ES-I3 (cell line): Measurements from ENCODE around the gene SH2D5.

Experiments used
- H3K36me3 ChIP-seq: 2 replicates; pipeline ENCODE4 v1.6.1; 2013; ENCODE audit warnings: mild to moderate bottlenecking, low read length, control low read depth, moderate library complexity; ENCODE audit not compliant: insufficient read depth
- H3K4me1 ChIP-seq: 2 replicates; pipeline ENCODE4 v1.6.1; 2013; ENCODE audit warnings: mild to moderate bottlenecking, control low read depth, low read length; ENCODE audit not compliant: insufficient read depth
- H3K9ac ChIP-seq: 2 replicates; pipeline ENCODE4 v1.6.1; 2013; ENCODE audit warnings: low read depth, mild to moderate bottlenecking, low read length, moderate library complexity
- H3K9me3 ChIP-seq: 2 replicates; pipeline ENCODE4 v1.6.1; 2013; ENCODE audit warnings: mild to moderate bottlenecking, low read length, moderate library complexity; ENCODE audit not compliant: control insufficient read depth, insufficient read depth

Gene SH2D5

DNA sequence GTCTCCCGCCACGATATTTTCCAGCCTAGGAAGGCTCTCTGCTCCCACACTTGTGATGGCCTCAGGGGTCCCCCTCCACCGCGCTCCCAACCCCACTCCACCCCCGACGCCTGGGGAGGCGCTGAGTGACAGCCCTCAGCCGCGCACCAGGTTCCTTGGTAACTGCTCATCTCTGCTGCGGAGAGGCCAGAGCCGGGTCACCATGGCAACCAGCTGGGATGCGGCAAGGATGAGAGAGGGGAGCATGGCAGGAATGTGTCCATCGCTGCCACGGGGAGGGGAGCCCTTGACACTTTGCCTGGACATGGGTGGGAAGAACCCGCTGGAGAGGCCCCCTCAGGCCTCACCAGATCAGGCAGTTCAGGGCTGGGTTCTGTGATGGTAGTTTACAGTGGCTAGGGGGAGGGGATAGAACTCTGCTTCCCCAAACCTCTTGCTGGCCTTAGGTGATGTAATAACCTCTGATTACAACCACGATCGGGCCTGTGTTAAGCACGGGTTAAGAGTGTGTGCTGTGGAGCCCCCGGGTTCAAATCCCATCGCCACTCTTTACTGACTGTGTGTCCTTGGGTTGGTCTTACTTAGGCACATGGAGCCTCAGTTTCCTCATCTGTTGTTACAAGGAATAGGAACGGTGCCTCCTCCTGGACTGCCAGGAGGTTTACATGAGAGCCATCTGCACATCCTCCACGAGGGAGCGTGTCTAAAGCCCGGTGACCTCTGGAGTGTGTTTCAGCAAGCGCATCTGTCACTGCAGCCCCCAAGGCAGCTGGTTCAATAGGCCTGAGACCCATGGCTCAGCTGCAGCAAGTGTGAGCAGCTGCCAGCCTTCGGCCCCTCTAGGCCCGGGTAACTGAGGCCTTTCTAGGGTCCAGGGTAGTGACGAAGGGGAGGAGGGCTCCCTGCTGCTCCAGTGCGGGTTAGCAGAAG lies 21.0 kb downstream of the SH2D5 start:
- Histone ChIP-seq H3K9ac (no peak overlapping the region), H3K36me3 (no peaks in the 10 kb centered on the region), H3K4me1 (0 out of 2 replicates have a peak, but pooled peaks cover 2% of the 10 kb centered on the region), H3K9me3 (no peaks in the 10 kb centered on the region)

DNA sequence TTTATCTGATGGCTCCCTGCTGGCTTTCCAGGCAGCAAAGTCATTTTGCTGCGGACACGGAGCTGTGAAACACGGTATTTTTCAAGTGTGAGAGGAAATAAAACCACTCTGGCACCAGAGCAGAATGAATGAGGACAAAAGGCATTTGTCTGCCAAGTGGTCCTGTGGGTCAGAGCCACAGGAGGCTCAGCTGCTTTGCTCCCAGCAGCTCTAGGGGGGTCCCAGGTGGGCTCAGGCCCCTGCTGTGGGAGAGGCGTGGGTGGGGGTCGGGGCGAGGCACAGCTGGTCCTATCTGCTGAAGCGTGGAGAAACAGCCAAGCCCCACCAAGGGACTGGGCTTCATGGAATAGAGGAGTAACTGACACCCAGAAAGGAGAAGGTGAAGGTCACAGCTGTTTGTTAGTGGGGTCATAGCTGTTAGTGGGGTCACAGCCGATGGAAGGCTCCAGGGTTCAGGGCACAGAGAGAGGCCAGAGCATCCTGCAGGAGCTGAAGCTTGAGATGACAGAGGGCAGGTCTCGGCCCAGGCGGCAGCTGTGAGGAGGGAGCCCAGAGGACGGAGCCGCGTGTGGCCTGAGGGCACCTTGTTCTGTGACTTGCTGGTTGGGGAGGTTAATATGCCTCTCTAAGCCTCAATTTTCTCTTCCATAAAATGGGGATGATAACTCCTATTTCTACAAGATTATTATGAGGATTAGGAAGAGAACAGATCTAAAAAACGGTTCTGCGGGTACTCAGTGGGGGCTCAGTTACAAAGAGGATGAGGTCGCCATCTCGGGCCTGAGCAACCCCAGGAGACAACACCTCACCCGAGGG lies 21.8 kb downstream of the SH2D5 start:
- H3K36me3 ChIP-seq, result no peaks in the 10 kb centered on the region
- no peaks in the 10 kb centered on the region for H3K9me3 ChIP-seq
- no peaks in the 10 kb centered on the region for H3K4me1 ChIP-seq
- no peak overlapping the region for H3K9ac ChIP-seq

DNA sequence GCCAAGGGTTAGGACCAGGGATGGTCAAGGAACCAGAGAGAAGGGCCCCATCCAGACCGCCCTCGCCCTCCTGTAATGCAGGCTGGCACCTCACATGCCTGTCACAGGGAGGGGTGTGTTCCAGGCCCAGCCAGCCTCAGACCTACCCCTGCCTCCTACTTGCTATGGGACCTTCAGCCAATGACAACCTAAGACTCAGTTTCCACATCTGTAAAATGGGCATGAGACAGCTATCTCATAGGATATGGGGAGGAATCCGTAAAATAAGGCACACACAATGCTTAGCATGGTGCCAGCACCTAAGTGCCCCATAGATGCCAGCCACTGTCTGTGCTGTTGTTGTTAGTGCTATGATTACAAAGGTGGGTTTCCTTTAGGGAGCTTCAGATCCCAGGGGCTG lies 22.6 kb downstream of the SH2D5 start:
- Histone ChIP-seq H3K4me1 (no peaks in the 10 kb centered on the region), H3K9me3 (no peaks in the 10 kb centered on the region), H3K36me3 (no peaks in the 10 kb centered on the region), H3K9ac (no peak overlapping the region)

DNA sequence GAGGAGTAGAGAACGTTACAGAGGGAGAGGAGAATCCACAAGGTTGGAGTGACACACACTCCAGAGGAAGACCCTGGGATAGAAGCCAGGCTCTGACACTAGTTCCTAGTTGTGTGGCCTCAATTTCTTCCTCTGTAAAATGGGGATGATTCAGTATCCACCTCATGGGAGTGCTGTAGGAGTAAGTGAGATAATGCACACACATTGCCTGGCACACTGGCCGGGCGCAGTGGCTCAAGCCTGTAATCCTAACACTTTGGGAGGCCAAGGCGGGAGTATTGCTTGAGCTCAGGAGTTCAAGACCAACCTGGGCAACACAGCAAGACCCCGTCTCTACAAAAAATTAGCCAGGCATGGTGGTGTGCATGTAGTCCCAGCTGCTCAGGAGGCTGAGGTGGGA lies 23.6 kb downstream of the SH2D5 start:
- H3K36me3 ChIP-seq, result no peaks in the 10 kb centered on the region
- H3K4me1 ChIP-seq, result no peaks in the 10 kb centered on the region
- H3K9ac ChIP-seq, result no peak overlapping the region
- no peaks in the 10 kb centered on the region for H3K9me3 ChIP-seq

DNA sequence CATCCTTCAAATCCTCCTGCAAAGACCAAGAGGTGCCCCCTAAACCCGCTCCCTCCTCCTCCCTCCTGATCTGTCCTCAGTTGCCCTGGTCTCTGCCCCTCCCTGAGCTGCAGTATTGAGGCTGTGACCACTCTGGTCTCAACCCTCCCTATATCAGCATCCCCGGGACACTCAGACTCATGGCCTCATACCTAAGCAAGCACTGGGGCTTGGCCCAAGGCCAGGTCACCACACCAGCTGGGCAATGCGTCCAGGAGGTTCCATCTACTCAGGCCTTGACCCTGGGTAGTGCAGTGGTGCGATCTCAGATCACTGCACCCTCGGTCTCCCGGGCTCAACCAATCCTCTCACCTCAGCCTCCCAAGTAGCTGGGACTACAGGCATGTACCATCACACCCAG lies 24.4 kb downstream of the SH2D5 start:
- Histone ChIP-seq H3K9me3 (no peaks in the 10 kb centered on the region), H3K36me3 (no peaks in the 10 kb centered on the region), H3K4me1 (no peaks in the 10 kb centered on the region), H3K9ac (no peak overlapping the region)

- H3K4me1 ChIP-seq, result no peaks in the 10 kb centered on the region
- no peak overlapping the region for H3K9ac ChIP-seq
- H3K9me3 ChIP-seq, result no peaks in the 10 kb centered on the region
- no peaks in the 10 kb centered on the region for H3K36me3 ChIP-seq
Observed at GRCh38 chr1:20706841-20707240, 25.7 kb downstream of the SH2D5 start.

DNA sequence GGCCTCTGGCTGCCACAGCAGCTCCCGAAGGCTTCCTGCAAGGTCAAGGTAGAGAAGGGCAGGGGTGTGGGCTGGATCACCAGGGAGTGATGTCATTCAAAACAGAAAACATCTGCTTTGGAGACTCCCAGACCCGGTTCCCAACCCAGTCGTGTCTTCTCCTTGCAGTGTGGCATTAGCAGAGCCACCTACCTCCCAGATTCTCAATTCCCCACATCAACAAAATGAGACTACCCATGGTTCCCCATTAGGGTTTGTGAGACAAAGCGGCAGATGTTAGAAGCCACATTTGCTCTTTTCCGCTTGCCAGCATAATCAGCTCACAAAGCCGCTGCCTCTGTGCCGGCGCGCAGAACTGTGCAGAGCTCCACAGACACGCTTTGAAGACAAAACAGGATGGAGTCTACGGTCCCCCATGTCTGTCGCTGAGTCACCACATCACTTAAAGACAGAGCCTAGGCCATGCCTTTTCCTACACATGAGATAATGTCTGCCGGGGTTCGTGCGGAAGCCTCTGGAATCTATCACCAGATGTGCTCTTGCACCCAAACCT lies 27.2 kb downstream of the SH2D5 start:
- H3K4me1 ChIP-seq, result no peaks in the 10 kb centered on the region
- no peaks in the 10 kb centered on the region for H3K9me3 ChIP-seq
- H3K36me3 ChIP-seq, result no peaks in the 10 kb centered on the region
- no peak overlapping the region for H3K9ac ChIP-seq

- Histone ChIP-seq H3K9me3 (no peaks in the 10 kb centered on the region), H3K4me1 (peaks cover 3% of the 10 kb centered on the region; the same call in 1 of the 2 replicates), H3K9ac (no peak overlapping the region), H3K36me3 (no peaks in the 10 kb centered on the region)
Observed at GRCh38 chr1:20704390-20705202, 27.9 kb downstream of the SH2D5 start.

DNA sequence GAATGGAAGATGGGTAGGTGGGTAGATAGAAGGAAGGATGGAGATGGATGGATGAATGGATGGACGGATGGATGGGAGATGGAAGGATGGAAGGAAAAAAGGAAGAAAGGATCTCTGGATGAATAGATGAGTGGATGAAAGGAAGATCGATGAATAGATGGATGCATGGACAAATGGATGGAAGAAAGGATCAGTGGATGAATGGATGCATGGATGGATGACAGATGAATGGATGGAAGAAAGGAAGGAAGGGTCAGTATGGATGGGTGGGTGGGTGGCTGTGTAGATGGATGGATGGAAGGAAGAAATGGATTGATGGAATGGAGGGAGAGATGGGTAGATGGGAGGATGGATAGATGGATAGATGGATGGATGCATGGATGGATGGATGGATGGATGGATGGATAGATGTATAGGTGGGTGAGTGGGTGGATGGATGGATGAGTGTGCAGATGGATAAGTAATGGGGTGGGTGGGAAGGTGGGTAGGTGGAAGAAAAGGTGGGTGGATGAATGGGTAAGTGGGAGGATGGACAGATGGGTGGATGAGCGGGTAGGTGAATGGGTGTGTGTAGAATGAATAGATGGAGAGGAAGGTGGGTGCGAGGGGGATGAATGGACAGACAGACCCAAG lies 29.3 kb downstream of the SH2D5 start:
- no peak overlapping the region for H3K9ac ChIP-seq
- no peaks in the 10 kb centered on the region for H3K36me3 ChIP-seq
- H3K9me3 ChIP-seq, result no peaks in the 10 kb centered on the region

DNA sequence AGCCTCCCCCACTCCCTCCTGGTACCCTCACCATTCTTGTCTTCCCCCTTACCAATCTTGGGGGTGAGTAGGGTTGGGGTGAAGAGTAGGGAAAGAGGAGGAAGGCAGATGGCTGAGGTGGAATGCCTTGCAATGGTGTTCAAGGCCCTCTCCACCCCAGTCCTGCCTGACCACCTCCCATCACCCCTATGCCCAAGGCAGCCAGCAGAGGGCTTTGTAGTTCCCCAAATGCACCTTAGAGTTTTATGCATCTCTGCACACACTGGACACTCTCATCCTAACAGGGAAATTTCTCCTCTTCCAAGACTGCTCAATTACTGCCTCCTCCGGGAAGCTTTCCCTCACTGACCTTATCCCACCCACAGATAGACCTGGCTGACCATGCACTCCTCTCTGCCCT lies 30.1 kb downstream of the SH2D5 start:
- H3K9me3 ChIP-seq, result no peaks in the 10 kb centered on the region
- no peak overlapping the region for H3K9ac ChIP-seq

More for the DNA sequence above, 29.3 kb downstream of the SH2D5 start:
- peaks cover 5% of the 10 kb centered on the region; the same call in 1 of the 2 replicates for H3K4me1 ChIP-seq

DNA sequence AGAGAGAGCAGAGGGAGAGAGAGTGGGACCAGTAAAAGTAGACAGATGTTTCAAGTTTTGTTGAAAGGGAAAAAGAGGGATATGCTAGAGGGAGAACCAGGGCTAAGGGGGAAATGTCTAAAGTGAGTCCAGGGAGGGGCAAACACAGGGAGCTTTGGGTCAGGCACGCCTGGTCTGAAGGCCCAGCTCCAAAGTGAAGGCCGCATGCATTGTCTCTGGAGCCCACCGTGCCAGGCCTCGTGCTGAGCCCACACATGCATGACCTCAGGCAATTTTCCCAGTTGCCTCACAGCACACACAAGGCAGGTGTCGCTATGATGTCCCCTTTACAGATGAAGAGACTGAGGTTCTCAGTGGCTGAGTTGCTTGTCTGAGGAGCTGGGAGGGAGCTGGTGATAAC lies 30.7 kb downstream of the SH2D5 start:
- Histone ChIP-seq H3K36me3 (no peaks in the 10 kb centered on the region), H3K4me1 (peaks cover 15% of the 10 kb centered on the region; the same call in 1 of the 2 replicates), H3K9me3 (no peaks in the 10 kb centered on the region), H3K9ac (no peak overlapping the region)

More for the DNA sequence above, 30.1 kb downstream of the SH2D5 start:
- peaks cover 13% of the 10 kb centered on the region; the same call in 1 of the 2 replicates for H3K4me1 ChIP-seq
- H3K36me3 ChIP-seq, result no peaks in the 10 kb centered on the region

DNA sequence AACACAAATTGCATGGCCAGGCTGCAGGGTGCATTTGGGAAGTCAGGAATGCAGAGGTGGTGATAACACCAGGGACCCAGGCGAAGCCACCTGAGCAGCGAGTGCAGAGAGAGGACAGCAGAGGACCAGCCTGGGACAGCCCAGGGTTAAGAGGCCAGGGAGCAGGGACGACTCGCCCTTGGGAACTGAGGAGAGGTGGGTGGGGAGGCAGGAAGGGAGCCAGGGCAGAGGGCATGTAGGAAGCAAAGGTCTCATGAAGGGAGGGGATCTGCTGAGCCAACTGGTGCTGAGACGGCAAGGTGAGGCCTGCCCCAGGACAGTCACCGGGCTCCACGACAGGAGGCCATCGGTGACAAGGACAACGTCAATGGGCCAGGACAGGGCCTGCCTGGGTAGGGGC lies 31.1 kb downstream of the SH2D5 start:
- no peak overlapping the region for H3K9ac ChIP-seq
- no peaks in the 10 kb centered on the region for H3K9me3 ChIP-seq
- H3K36me3 ChIP-seq, result no peaks in the 10 kb centered on the region
- H3K4me1 ChIP-seq, result peaks cover 15% of the 10 kb centered on the region; the same call in 1 of the 2 replicates

DNA sequence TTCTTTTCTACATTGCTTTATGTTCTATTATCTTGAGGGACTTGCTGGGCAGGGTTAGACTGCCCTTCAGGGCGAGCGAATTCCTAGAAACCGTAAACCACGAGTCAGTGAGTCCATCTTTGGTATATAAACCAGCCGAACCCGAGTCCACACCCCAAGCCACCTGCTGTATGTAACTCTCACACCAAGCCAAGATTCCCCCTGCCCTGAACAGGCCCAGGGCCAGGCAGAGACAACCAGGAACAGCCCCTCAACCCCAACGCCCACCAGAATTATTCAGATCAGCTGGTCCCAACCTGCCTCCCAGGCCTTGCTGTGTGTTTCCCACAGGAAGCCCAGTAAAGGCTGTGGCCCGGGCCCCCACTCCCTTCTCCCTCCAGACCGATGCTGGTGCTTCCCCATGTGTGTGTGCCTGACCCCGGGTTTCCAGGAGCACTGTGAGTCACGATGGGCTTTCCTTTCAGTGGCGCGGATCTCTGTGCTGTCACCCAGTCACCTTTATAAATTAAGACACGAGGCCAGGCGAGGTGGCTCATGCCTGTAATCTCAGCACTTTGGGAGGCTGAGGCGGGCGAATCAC lies 31.8 kb downstream of the SH2D5 start:
- Histone ChIP-seq H3K4me1 (peaks cover 15% of the 10 kb centered on the region; the same call in 1 of the 2 replicates), H3K36me3 (no peaks in the 10 kb centered on the region), H3K9me3 (no peaks in the 10 kb centered on the region), H3K9ac (no peak overlapping the region)
